ENCODE measurements around the gene MYOF. TPM values are rescaled to one million over a fixed set of nuclear protein-coding genes. Genes with fewer than 3 reads are reported as not detected.
"Not testable (repeated sequence)": the region's sequence is repeated elsewhere in the genome, so short reads cannot be mapped to it uniquely, and the experiment has no call there.

MYOF gene
- total RNA-seq, 2 donors from 2014 or later = 21.1 to 25.7 TPM

- Histone ChIP-seq H3K36me3 (replicated peaks in 1 of 2; ENCODE audit: insufficient read depth in 1 of 2, low read depth in 2 of 2) (no peaks in the 10 kb centered on the region), H3K27me3 (no peaks in the 10 kb centered on the region), H3K9me3 (no peaks in the 10 kb centered on the region), H3K4me1 (no peaks in the 10 kb centered on the region), H3K27ac (no peak overlapping the region), H3K4me3 (no peak overlapping the region)
- TF ChIP-seq POLR2A (IDR thresholded peaks at IDR 0.05) (no peak), CTCF (IDR thresholded peaks at IDR 0.05) (no peak)
- DNase-seq (no peak), ATAC-seq (no peak)
- WGBS, 2 donors = 69 to 85% methylated on average over 2 of the region's 2 CpGs
- intact Hi-C loops (cut with DNase I) = no loop called here
These were observed 113.9 kb downstream of the MYOF start for GRCh38 chr10:93368210-93368609.

- no peak for ATAC-seq
These were observed 114.5 kb downstream of the MYOF start for GRCh38 chr10:93367664-93368063.

GRCh38 chr10:93364966-93365365 lies 117.2 kb downstream of the MYOF start:
- no peaks in the 10 kb centered on the region for H3K9me3 ChIP-seq
- no peak overlapping the region for H3K4me3 ChIP-seq
- 22 to 45% methylated on average over 1 of the region's 1 CpG for WGBS, 2 donors
- intact Hi-C loops (cut with DNase I) = no loop called here
- no peaks in the 10 kb centered on the region for H3K27me3 ChIP-seq
- ATAC-seq (no peak), DNase-seq (no peak)
- H3K27ac ChIP-seq = no peak overlapping the region
- no peaks in the 10 kb centered on the region for H3K4me1 ChIP-seq
- TF ChIP-seq CTCF (IDR thresholded peaks at IDR 0.05) (no peak), POLR2A (IDR thresholded peaks at IDR 0.05) (no peak)
- H3K36me3 ChIP-seq (replicated peaks in 1 of 2; ENCODE audit: insufficient read depth in 1 of 2, low read depth in 2 of 2) = no peaks in the 10 kb centered on the region

More at GRCh38 chr10:93367664-93368063, 114.5 kb downstream of the MYOF start:
- Histone ChIP-seq H3K27ac (no peak overlapping the region), H3K4me1 (no peaks in the 10 kb centered on the region), H3K36me3 (replicated peaks in 1 of 2; ENCODE audit: insufficient read depth in 1 of 2, low read depth in 2 of 2) (no peaks in the 10 kb centered on the region), H3K4me3 (no peak overlapping the region), H3K9me3 (no peaks in the 10 kb centered on the region), H3K27me3 (no peaks in the 10 kb centered on the region)
- WGBS, 2 donors = 66 to 79% methylated on average over 3 of the region's 3 CpGs
- DNase-seq = no peak
- intact Hi-C loops (cut with DNase I) = no loop called here
- no peak for TF ChIP-seq POLR2A (IDR thresholded peaks at IDR 0.05)
- TF ChIP-seq CTCF (IDR thresholded peaks at IDR 0.05) = no peak

GRCh38 chr10:93363891-93364648 lies 118.1 kb downstream of the MYOF start:
- Histone ChIP-seq H3K36me3 (replicated peaks in 1 of 2; ENCODE audit: insufficient read depth in 1 of 2, low read depth in 2 of 2) (no peaks in the 10 kb centered on the region), H3K4me1 (no peaks in the 10 kb centered on the region), H3K27ac (no peak overlapping the region), H3K4me3 (no peak overlapping the region), H3K27me3 (no peaks in the 10 kb centered on the region), H3K9me3 (no peaks in the 10 kb centered on the region)
- no peak for TF ChIP-seq POLR2A (IDR thresholded peaks at IDR 0.05)
- TF ChIP-seq CTCF (IDR thresholded peaks at IDR 0.05) = no peak
- ATAC-seq = no peak
- DNase-seq = peak in 2 of 4 donors; percentile 8 to 43
- 73 to 78% methylated on average over 20 to 22 of the region's 22 CpGs for WGBS, 2 donors
- intact Hi-C loops (cut with DNase I) = no loop called here

GRCh38 chr10:93358398-93358797 lies 123.7 kb downstream of the MYOF start:
- H3K27ac ChIP-seq; H3K27me3 ChIP-seq; H3K4me3 ChIP-seq; H3K4me1 ChIP-seq; intact Hi-C loops (cut with DNase I); H3K36me3 ChIP-seq (replicated peaks in 1 of 2; ENCODE audit: insufficient read depth in 1 of 2, low read depth in 2 of 2); DNase-seq; ATAC-seq; H3K9me3 ChIP-seq: not testable (repeated sequence)
- 86 to 88% methylated on average over 4 of the region's 4 CpGs for WGBS, 2 donors
